H9 (cell line): ENCODE data around the gene KCNH1. TPM values are rescaled to one million over a fixed set of nuclear protein-coding genes. Genes with fewer than 3 reads are reported as not detected.

Experiments
- DNase-seq: peaks from one replicate; pipeline ENCODE4 v3.0.0-alpha.2; 2017
- H2AFZ ChIP-seq: one replicate; pipeline ENCODE4 v1.6.1; 2013; ENCODE audit warnings: mild to moderate bottlenecking, low read length, control low read depth, moderate library complexity
- H2AK5ac ChIP-seq: 2 replicates; pipeline ENCODE4 v1.6.1; 2013; ENCODE audit warnings: low read length, control low read depth, mixed read lengths; ENCODE audit not compliant: insufficient read length
- H2BK120ac ChIP-seq: one replicate; pipeline ENCODE4 v1.6.1; 2013; ENCODE audit warnings: low read depth, mild to moderate bottlenecking, low read length, control low read depth, inconsistent platforms; ENCODE audit not compliant: poor library complexity, severe bottlenecking
- H2BK12ac ChIP-seq: 2 replicates; pipeline ENCODE4 v1.6.1; 2013; ENCODE audit warnings: low read length, control low read depth, mixed read lengths, low read depth; ENCODE audit not compliant: insufficient read length
- H2BK15ac ChIP-seq: 2 replicates; pipeline ENCODE4 v1.6.1; 2013; ENCODE audit warnings: low read depth, low read length, control low read depth
- H2BK20ac ChIP-seq: one replicate; pipeline ENCODE4 v1.6.1; 2013; ENCODE audit warnings: low read depth, mild to moderate bottlenecking, low read length, control low read depth, inconsistent platforms; ENCODE audit not compliant: poor library complexity, severe bottlenecking
- H2BK5ac ChIP-seq: 2 replicates; pipeline ENCODE4 v1.6.1; 2013; ENCODE audit warnings: low read length, control low read depth, mixed read lengths; ENCODE audit not compliant: insufficient read length
- H3K14ac ChIP-seq: 2 replicates; pipeline ENCODE4 v1.6.1; 2013; ENCODE audit warnings: low read length, control low read depth; ENCODE audit not compliant: insufficient read depth
- H3K18ac ChIP-seq: 2 replicates; pipeline ENCODE4 v1.6.1; 2013; ENCODE audit warnings: low read depth, mild to moderate bottlenecking, mixed read lengths, low read length, control low read depth; ENCODE audit not compliant: insufficient read length
- H3K23ac ChIP-seq: 2 replicates; pipeline ENCODE4 v1.6.1; 2013; ENCODE audit warnings: low read length, control low read depth, mixed read lengths, low read depth; ENCODE audit not compliant: insufficient read length
- H3K23me2 ChIP-seq: 2 replicates; pipeline ENCODE4 v1.6.1; 2013; ENCODE audit warnings: low read depth, mild to moderate bottlenecking, mixed read lengths, low read length, control low read depth; ENCODE audit not compliant: insufficient read length, poor library complexity, severe bottlenecking
- H3K27ac ChIP-seq: 2 replicates; pipeline ENCODE4 v1.5.1; 2013; ENCODE audit warnings: low read length, control low read depth, mixed read lengths, low read depth; ENCODE audit not compliant: insufficient read length
- H3K27me3 ChIP-seq: 2 replicates; pipeline ENCODE4 v1.6.1; 2013; ENCODE audit warnings: low read length, control low read depth, inconsistent platforms; ENCODE audit not compliant: insufficient read depth
- H3K4ac ChIP-seq: 2 replicates; pipeline ENCODE4 v1.6.1; 2013; ENCODE audit warnings: low read depth, mild to moderate bottlenecking, control low read depth, inconsistent platforms, low read length, moderate library complexity
- H3K4me1 ChIP-seq: 2 replicates; pipeline ENCODE4 v1.6.1; 2013; ENCODE audit warnings: low read length, control low read depth, inconsistent platforms; ENCODE audit not compliant: insufficient read depth
- H3K4me2 ChIP-seq: 2 replicates; pipeline ENCODE4 v1.6.1; 2013; ENCODE audit warnings: low read length, control low read depth, mixed read lengths; ENCODE audit not compliant: insufficient read length, insufficient read depth
- H3K56ac ChIP-seq: 2 replicates; pipeline ENCODE4 v1.6.1; 2013; ENCODE audit warnings: low read depth, mild to moderate bottlenecking, mixed read lengths, low read length, control low read depth; ENCODE audit not compliant: insufficient read length
- H3K79me1 ChIP-seq: 2 replicates; pipeline ENCODE4 v1.6.1; 2013; ENCODE audit warnings: low read depth, mild to moderate bottlenecking, moderate library complexity, low read length, control low read depth, inconsistent platforms; ENCODE audit not compliant: insufficient read depth, poor library complexity, severe bottlenecking
- H3K79me2 ChIP-seq: 2 replicates; pipeline ENCODE4 v1.6.1; 2013; ENCODE audit warnings: low read length, control low read depth, inconsistent platforms; ENCODE audit not compliant: insufficient read depth
- H3K9ac ChIP-seq: 2 replicates; pipeline ENCODE4 v1.6.1; 2013; ENCODE audit warnings: low read length, control low read depth, mixed read lengths; ENCODE audit not compliant: insufficient read length; ENCODE audit errors: extremely low read depth
- H3K9me3 ChIP-seq: one replicate; pipeline ENCODE4 v1.6.1; 2013; ENCODE audit warnings: low read depth, low read length, inconsistent platforms; ENCODE audit not compliant: control insufficient read depth
- H3T11ph ChIP-seq: one replicate; pipeline ENCODE4 v1.6.1; 2013; ENCODE audit warnings: mild to moderate bottlenecking, low read length, control low read depth, inconsistent platforms
- H4K20me1 ChIP-seq: one replicate; pipeline ENCODE4 v1.6.1; 2013; ENCODE audit not compliant: control insufficient read depth, insufficient read length, insufficient read depth
- H4K5ac ChIP-seq: 2 replicates; pipeline ENCODE4 v1.6.1; 2013; ENCODE audit warnings: low read depth, mild to moderate bottlenecking, mixed read lengths, low read length, control low read depth; ENCODE audit not compliant: insufficient read length
- H4K8ac ChIP-seq: replicated peaks from 2 replicates; pipeline ENCODE4 v1.6.1; 2013; ENCODE audit warnings: low read length, control low read depth, mixed read lengths, low read depth; ENCODE audit not compliant: insufficient read length
- H4K91ac ChIP-seq: 2 replicates; pipeline ENCODE4 v1.6.1; 2013; ENCODE audit warnings: low read depth, mild to moderate bottlenecking, moderate library complexity, mixed read lengths, low read length, control low read depth; ENCODE audit not compliant: insufficient read length
- H3K27ac Mint-ChIP-seq, 3 experiments: 2 replicates in 2 of 3; 3 replicates in 1 of 3; pipeline ENCODE4 v1.8.0; 2020 to 2021; ENCODE audit warnings: mixed read lengths in 3 of 3, mild to moderate bottlenecking in 1 of 3, moderate library complexity in 1 of 3
- H3K27me3 Mint-ChIP-seq: 2 replicates; pipeline ENCODE4 v1.8.0; 2021; ENCODE audit warnings: low read depth, mild to moderate bottlenecking, moderate library complexity, mixed read lengths
- H3K36me3 Mint-ChIP-seq, 3 experiments: 2 replicates in 2 of 3; 3 replicates in 1 of 3; pipeline ENCODE4 v1.8.0; 2020 to 2021; ENCODE audit warnings: low read depth in 3 of 3, mixed read lengths in 3 of 3; ENCODE audit not compliant: insufficient read depth in 1 of 3
- H3K4me1 Mint-ChIP-seq, 2 experiments: 2 replicates each; pipeline ENCODE4 v1.8.0; 2020; ENCODE audit warnings: mixed read lengths in 2 of 2
- H3K4me3 Mint-ChIP-seq, 2 experiments: 2 replicates in 1 of 2; 3 replicates in 1 of 2; pipeline ENCODE4 v1.8.0; 2020 to 2021; ENCODE audit warnings: mild to moderate bottlenecking in 2 of 2, mixed read lengths in 2 of 2, moderate library complexity in 1 of 2
- H3K9me3 Mint-ChIP-seq, 2 experiments: 2 replicates in 1 of 2; 3 replicates in 1 of 2; pipeline ENCODE4 v1.8.0; 2020; ENCODE audit warnings: mild to moderate bottlenecking in 2 of 2, mixed read lengths in 2 of 2, moderate library complexity in 1 of 2
- CTCF ChIP-seq: fragments of 200-600 bp; sonication (generic); conservative IDR thresholded peaks from 3 replicates; pipeline ENCODE4 v1.8.0; 2021; ENCODE audit warnings: antibody characterized with exemption, mild to moderate bottlenecking
- WGBS: extraction: QIAGEN DNeasy Blood & Tissue Kit; methylation state at CpG from one replicate; pipeline ENCODE4 v1.1.7; 2013; ENCODE audit warnings: missing lambda C conversion rate, low lambda C conversion rate, mixed read lengths; ENCODE audit not compliant: insufficient read length; ENCODE audit errors: extremely low coverage; 5-methylcytosine and 5-hydroxymethylcytosine counted together
- total RNA-seq: library from RNA; stranded (reverse); gene quantifications from 2 replicates; pipeline ENCODE4 v1.2.1, GENCODE V29; 2021

Gene KCNH1
- total RNA-seq, 1 experiment from 2014 or later: 0.11 TPM

GRCh38 chr1:210706246-210706645 is 427.7 kb downstream of the KCNH1 start:
- H3T11ph ChIP-seq: no peak overlapping the region
- H3K4me2 ChIP-seq: no peak overlapping the region
- no peaks in the 10 kb centered on the region for H3K27me3 ChIP-seq
- no peak overlapping the region for H2AK5ac ChIP-seq
- H4K91ac ChIP-seq: no peak overlapping the region
- H3K4me1 ChIP-seq: no peaks in the 10 kb centered on the region
- H3K4me1 Mint-ChIP-seq: peaks cover 9 to 18% of the 10 kb centered on the region in 2 experiments
- H2BK15ac ChIP-seq: no peak overlapping the region
- H3K36me3 Mint-ChIP-seq: peaks cover 0 to 7% (median 0%) of the 10 kb centered on the region in 3 experiments; a peak in 2 of 7 replicates
- no peak overlapping the region for H2BK12ac ChIP-seq
- no peak overlapping the region for H3K9ac ChIP-seq
- no peak overlapping the region; a peak in 1 of 7 replicates for H3K27ac Mint-ChIP-seq
- H4K8ac ChIP-seq: no peak overlapping the region
- no peak overlapping the region for H3K4ac ChIP-seq
- H3K9me3 Mint-ChIP-seq: no peaks in the 10 kb centered on the region; a peak in 1 of 5 replicates
- TF ChIP-seq CTCF: no peak
- H4K20me1 ChIP-seq: no peaks in the 10 kb centered on the region
- DNase-seq: no peak
- H3K9me3 ChIP-seq: no peaks in the 10 kb centered on the region
- H3K79me2 ChIP-seq: no peaks in the 10 kb centered on the region
- no peak overlapping the region for H3K56ac ChIP-seq
- no CpG with 5 or more reads among the region's 3 CpGs for WGBS
- no peak overlapping the region for H2BK20ac ChIP-seq
- H3K27ac ChIP-seq: no peak overlapping the region
- no peaks in the 10 kb centered on the region for H3K27me3 Mint-ChIP-seq
- H2BK120ac ChIP-seq: no peak overlapping the region
- H3K18ac ChIP-seq: no peak overlapping the region
- no peak overlapping the region for H3K23ac ChIP-seq
- H3K79me1 ChIP-seq: no peaks in the 10 kb centered on the region
- H3K23me2 ChIP-seq: no peaks in the 10 kb centered on the region
- H2AFZ ChIP-seq: no peak overlapping the region
- no peak overlapping the region for H4K5ac ChIP-seq
- H3K14ac ChIP-seq: no peak overlapping the region
- H2BK5ac ChIP-seq: no peak overlapping the region
- no peak overlapping the region for H3K4me3 Mint-ChIP-seq
